ENCODE data around the gene NPEPL1. TPM values are rescaled to one million over a fixed set of nuclear protein-coding genes. Genes with fewer than 3 reads are reported as not detected.
A peak's percentile ranks its signal among the peaks of the same experiment; 100 is the strongest.

Gene NPEPL1
- total and polyA plus RNA-seq, 10 of the 15 experiments (the other 5 are each of a cell fraction or from before 2014, with no cell fraction given): 0.08 to 21.3 (median 10.2) TPM

DNA sequence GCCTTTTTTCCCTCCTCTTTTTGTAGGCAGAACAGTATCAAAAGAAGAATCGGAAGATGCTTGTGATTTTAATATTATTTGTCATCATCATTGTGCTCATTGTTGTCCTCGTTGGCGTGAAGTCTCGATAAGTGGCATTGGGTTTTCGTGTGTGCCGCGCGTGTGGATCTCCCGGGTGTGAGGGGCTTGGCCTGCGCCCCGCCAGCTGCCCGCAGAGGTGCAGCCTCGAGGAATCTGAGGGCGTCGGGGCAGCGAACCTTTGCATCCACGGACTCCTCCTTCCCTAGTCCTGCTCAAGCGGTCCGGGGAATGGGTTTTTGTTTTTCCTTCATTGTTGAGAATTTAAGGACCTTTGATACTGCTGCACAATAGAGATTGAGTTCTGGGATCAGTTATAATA lies 16.4 kb upstream of the NPEPL1 start:
- H2AFZ ChIP-seq (ENCODE audit: control insufficient read depth, low read depth, low read length): no peak overlapping the region
- ChIA-PET POLR2A (interaction anchor here (0.6 kb wide), 1 partner anchor 9 kb away, joined by 6 read pairs; no protein-coding TSS in a partner anchor), SMC1A (ENCODE audit: uncharacterized antibody, unreplicated experiment) (interaction anchor here (1.6 kb wide), 1 partner anchor 10 kb away, joined by 6 read pairs; no protein-coding TSS in a partner anchor), RAD21 (ENCODE audit: unreplicated experiment) (no interaction called here), CTCF (no interaction called here)
- H4K20me1 ChIP-seq (ENCODE audit: control insufficient read depth, insufficient read depth): no peaks in the 10 kb centered on the region
- no peaks in the 10 kb centered on the region for H3K79me2 ChIP-seq (ENCODE audit: control insufficient read depth, insufficient read depth, low read length)
- FAIRE-seq (no peak), DNase-seq (ENCODE audit: low read depth, low spot score) (no peak), ATAC-seq (no peak)
- in situ Hi-C loops (cut with MboI) (loop anchor here (25.0 kb wide), 1 partner anchor 439 kb away; the partner anchor contains the start of gene ANKRD60), intact Hi-C loops (cut with micrococcal nuclease; ENCODE audit: unreplicated experiment) (no loop called here)
- no TSS peak for BruUV-seq (replicated peaks)
- no peak overlapping the region for H3K4me3 ChIP-seq
- 98% methylated on average over 19 of the region's 19 CpGs for WGBS (ENCODE audit: insufficient coverage, insufficient replicate concordance, low lambda C conversion rate, missing lambda C conversion rate)
- no peaks in the 10 kb centered on the region for H3K4me1 ChIP-seq (ENCODE audit: control insufficient read depth, insufficient read depth, low read length)
- H3K27me3 ChIP-seq (replicated peaks in 1 of 2; ENCODE audit: control insufficient read depth in 2 of 2, insufficient read depth in 2 of 2, low read length in 1 of 2): no peaks in the 10 kb centered on the region
- H3K36me3 ChIP-seq (ENCODE audit: control insufficient read depth in 2 of 2, insufficient read depth in 2 of 2, low read length in 1 of 2): peaks cover 11 to 23% of the 10 kb centered on the region in 2 experiments
- TF ChIP-seq YY1 (IDR thresholded peaks at IDR 0.05; ENCODE audit: low read depth, low read length) (no peak), POLR2A (IDR thresholded peaks at IDR 0.05; ENCODE audit: low read depth, low read length) (peak; percentile 34; the same call in 1 of the 2 replicates)
- no peak overlapping the region for H3K27ac ChIP-seq (ENCODE audit: control insufficient read depth, insufficient read depth)
- no peaks in the 10 kb centered on the region for H3K9me3 ChIP-seq (replicated peaks; ENCODE audit: control insufficient read depth, insufficient read depth, low read length)
- no peak overlapping the region for H3K9ac ChIP-seq (ENCODE audit: control insufficient read depth, insufficient read depth, low read length)
- H3K4me2 ChIP-seq (ENCODE audit: control insufficient read depth, insufficient read depth): no peak overlapping the region

DNA sequence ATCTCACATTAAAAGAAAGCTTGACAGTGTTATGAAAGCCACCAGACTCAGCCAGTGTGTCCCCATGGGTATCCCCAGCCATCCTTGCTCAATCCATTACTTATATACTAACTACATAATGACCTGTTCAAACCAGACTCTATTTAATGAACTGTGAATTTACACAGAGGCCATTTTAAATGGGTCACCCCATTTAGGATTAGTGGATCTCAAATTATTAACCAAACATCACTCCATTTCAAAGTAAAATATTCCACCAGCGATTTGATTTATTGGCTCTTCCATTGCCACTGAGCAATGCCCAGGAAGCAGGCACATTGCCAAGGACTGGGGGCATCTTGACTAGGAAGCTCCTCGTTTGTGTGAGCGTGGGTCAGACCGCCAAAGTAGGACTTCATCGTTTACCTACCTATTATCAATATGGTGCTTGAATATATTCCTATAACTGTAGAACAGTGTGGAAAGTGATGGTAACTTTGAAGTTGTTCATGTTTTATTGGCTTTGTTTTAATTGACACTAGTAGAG lies 15.5 kb upstream of the NPEPL1 start:
- H3K27ac ChIP-seq (ENCODE audit: control insufficient read depth, insufficient read depth): no peak overlapping the region
- ChIA-PET SMC1A (ENCODE audit: uncharacterized antibody, unreplicated experiment) (interaction anchor here (1.6 kb wide), 1 partner anchor 10 kb away, joined by 6 read pairs; no protein-coding TSS in a partner anchor), CTCF (no interaction called here), RAD21 (ENCODE audit: unreplicated experiment) (no interaction called here), POLR2A (interaction anchor here (0.6 to 0.9 kb wide), 2 partner anchors 10 to 14 kb away, joined by 6 to 8 read pairs; no protein-coding TSS in a partner anchor)
- H4K20me1 ChIP-seq (ENCODE audit: control insufficient read depth, insufficient read depth): no peaks in the 10 kb centered on the region
- H3K36me3 ChIP-seq (ENCODE audit: control insufficient read depth in 2 of 2, insufficient read depth in 2 of 2, low read length in 1 of 2): peaks cover 11 to 19% of the 10 kb centered on the region in 2 experiments
- no peak overlapping the region for H3K9ac ChIP-seq (ENCODE audit: control insufficient read depth, insufficient read depth, low read length)
- BruUV-seq (replicated peaks): no TSS peak
- no peak overlapping the region for H2AFZ ChIP-seq (ENCODE audit: control insufficient read depth, low read depth, low read length)
- 100% methylated on average over 5 of the region's 5 CpGs for WGBS (ENCODE audit: insufficient coverage, insufficient replicate concordance, low lambda C conversion rate, missing lambda C conversion rate)
- no peaks in the 10 kb centered on the region for H3K4me1 ChIP-seq (ENCODE audit: control insufficient read depth, insufficient read depth, low read length)
- ATAC-seq: no peak
- H3K4me2 ChIP-seq (ENCODE audit: control insufficient read depth, insufficient read depth): no peak overlapping the region
- H3K27me3 ChIP-seq (replicated peaks in 1 of 2; ENCODE audit: control insufficient read depth in 2 of 2, insufficient read depth in 2 of 2, low read length in 1 of 2): no peaks in the 10 kb centered on the region
- H3K79me2 ChIP-seq (ENCODE audit: control insufficient read depth, insufficient read depth, low read length): no peaks in the 10 kb centered on the region
- no peak for FAIRE-seq
- in situ Hi-C loops (cut with MboI): loop anchor here (25.0 kb wide), 1 partner anchor 440 kb away; the partner anchor contains the start of gene ANKRD60
- no peak for DNase-seq (ENCODE audit: low read depth, low spot score)
- no peaks in the 10 kb centered on the region for H3K9me3 ChIP-seq (replicated peaks; ENCODE audit: control insufficient read depth, insufficient read depth, low read length)
- intact Hi-C loops (cut with micrococcal nuclease; ENCODE audit: unreplicated experiment): no loop called here
- H3K4me3 ChIP-seq: no peak overlapping the region
- TF ChIP-seq MEF2B (IDR thresholded peaks at IDR 0.05; ENCODE audit: partially characterized antibody, poor library complexity, severe bottlenecking) (no peak), CBX3 (IDR thresholded peaks at IDR 0.05; ENCODE audit: borderline replicate concordance, low read depth) (no peak), ETV6 (conservative IDR thresholded peaks at IDR 0.05 in 1 of 2, IDR thresholded peaks at IDR 0.05 in 1 of 2; ENCODE audit: borderline replicate concordance in 1 of 2, low read depth in 1 of 2) (no peak), ZNF384 (IDR thresholded peaks at IDR 0.05; ENCODE audit: borderline replicate concordance, low read depth, low read length) (no peak), STAT1 (conservative IDR thresholded peaks at IDR 0.05) (no peak), MYB (IDR thresholded peaks at IDR 0.05; ENCODE audit: borderline replicate concordance, low read depth, low read length) (no peak), NFXL1 (IDR thresholded peaks at IDR 0.05; ENCODE audit: borderline replicate concordance) (no peak)
- TF ChIP-seq, protein P1, sequence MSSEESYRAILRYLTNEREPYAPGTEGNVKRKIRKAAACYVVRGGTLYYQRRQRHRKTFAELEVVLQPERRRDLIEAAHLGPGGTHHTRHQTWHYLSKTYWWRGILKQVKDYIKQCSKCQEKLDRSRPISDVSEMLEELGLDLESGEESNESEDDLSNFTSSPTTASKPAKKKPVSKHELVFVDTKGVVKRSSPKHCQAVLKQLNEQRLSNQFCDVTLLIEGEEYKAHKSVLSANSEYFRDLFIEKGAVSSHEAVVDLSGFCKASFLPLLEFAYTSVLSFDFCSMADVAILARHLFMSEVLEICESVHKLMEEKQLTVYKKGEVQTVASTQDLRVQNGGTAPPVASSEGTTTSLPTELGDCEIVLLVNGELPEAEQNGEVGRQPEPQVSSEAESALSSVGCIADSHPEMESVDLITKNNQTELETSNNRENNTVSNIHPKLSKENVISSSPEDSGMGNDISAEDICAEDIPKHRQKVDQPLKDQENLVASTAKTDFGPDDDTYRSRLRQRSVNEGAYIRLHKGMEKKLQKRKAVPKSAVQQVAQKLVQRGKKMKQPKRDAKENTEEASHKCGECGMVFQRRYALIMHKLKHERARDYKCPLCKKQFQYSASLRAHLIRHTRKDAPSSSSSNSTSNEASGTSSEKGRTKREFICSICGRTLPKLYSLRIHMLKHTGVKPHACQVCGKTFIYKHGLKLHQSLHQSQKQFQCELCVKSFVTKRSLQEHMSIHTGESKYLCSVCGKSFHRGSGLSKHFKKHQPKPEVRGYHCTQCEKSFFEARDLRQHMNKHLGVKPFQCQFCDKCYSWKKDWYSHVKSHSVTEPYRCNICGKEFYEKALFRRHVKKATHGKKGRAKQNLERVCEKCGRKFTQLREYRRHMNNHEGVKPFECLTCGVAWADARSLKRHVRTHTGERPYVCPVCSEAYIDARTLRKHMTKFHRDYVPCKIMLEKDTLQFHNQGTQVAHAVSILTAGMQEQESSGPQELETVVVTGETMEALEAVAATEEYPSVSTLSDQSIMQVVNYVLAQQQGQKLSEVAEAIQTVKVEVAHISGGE (CRISPR knock-in tag; IDR thresholded peaks at IDR 0.05): no peak

Data from GM12878 (cell line).